Osteoblast (primary cell): ENCODE results near the gene NUP214. TPM values are rescaled to one million over a fixed set of nuclear protein-coding genes. Genes with fewer than 3 reads are reported as not detected.

ENCODE experiments used
- DNase-seq: peaks from one replicate; pipeline ENCODE4 v3.0.0; 2011; ENCODE audit warnings: low spot score, mixed read lengths; ENCODE audit not compliant: insufficient read length; ENCODE audit errors: missing footprints
- H2AFZ ChIP-seq: 2 replicates; pipeline ENCODE4 v1.6.0; 2011; ENCODE audit warnings: mild to moderate bottlenecking, low read length
- H3K27ac ChIP-seq: 2 replicates; pipeline ENCODE4 v1.5.1; 2011; ENCODE audit warnings: mild to moderate bottlenecking, low read depth, low read length, moderate library complexity
- H3K27me3 ChIP-seq: 2 replicates; pipeline ENCODE4 v1.6.0; 2012; ENCODE audit warnings: mild to moderate bottlenecking, control low read depth, inconsistent platforms, low read length, moderate library complexity; ENCODE audit not compliant: insufficient read depth
- H3K36me3 ChIP-seq: 2 replicates; pipeline ENCODE4 v1.5.1; 2011; ENCODE audit warnings: mild to moderate bottlenecking, low read length, control low read depth, moderate library complexity; ENCODE audit not compliant: insufficient read depth
- H3K4me1 ChIP-seq: 2 replicates; pipeline ENCODE4 v1.5.1; 2011; ENCODE audit warnings: mild to moderate bottlenecking, low read length, control low read depth, moderate library complexity; ENCODE audit not compliant: insufficient read depth
- H3K4me2 ChIP-seq: 2 replicates; pipeline ENCODE4 v1.6.0; 2011; ENCODE audit warnings: mild to moderate bottlenecking, low read length; ENCODE audit not compliant: insufficient read depth
- H3K4me3 ChIP-seq: fragments of 200-600 bp; sonication (generic); 3 replicates; pipeline ENCODE4 v1.5.1; 2012; ENCODE audit warnings: mild to moderate bottlenecking, low read length, inconsistent platforms; ENCODE audit not compliant: insufficient read depth
- H3K79me2 ChIP-seq: 2 replicates; pipeline ENCODE4 v1.6.0; 2012; ENCODE audit warnings: mild to moderate bottlenecking, low read length, control low read depth, inconsistent platforms; ENCODE audit not compliant: insufficient read depth
- H3K9me3 ChIP-seq: 2 replicates; pipeline ENCODE4 v1.5.1; 2011; ENCODE audit warnings: low read depth, low read length, control low read depth
- H4K20me1 ChIP-seq: 2 replicates; pipeline ENCODE4 v1.6.0; 2012; ENCODE audit warnings: mild to moderate bottlenecking, low read length, control low read depth; ENCODE audit not compliant: insufficient read depth
- total RNA-seq: library from RNA; depleted of rRNA; stranded (reverse); fragments of >200 nt; gene quantifications from 2 replicates; pipeline ENCODE4 v1.2.3, GENCODE V29; 2012
- TF ChIP-seq, protein P1 (sequence below): IDR thresholded peaks from 2 replicates; pipeline ENCODE4 v1.5.1; 2011; ENCODE audit warnings: mild to moderate bottlenecking, low read depth, low read length, moderate library complexity; ENCODE audit errors: extremely low read depth

The NUP214 gene
- total RNA-seq, 1 donor = 17.7 TPM

DNA sequence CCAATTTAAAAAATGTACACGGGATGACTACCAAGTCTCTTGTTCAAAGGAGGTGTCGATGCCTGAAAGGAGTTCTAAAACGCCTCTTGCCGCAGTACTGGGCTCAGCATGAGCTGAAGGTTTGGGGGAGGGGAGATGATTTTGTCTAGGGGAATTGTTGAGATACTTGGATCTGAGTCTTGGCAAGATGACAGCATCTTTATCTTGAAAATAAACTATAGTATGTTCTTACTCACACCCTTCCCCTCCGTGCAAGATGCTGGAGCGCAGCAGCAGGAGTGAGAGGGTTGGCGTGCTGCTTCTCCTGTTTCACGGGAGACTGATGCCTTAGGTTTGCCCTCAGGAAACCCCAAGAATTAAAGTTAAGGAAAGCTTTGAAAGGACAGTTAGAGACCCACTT, 103.6 kb downstream of the NUP214 start:
- Histone ChIP-seq H3K79me2 (no peaks in the 10 kb centered on the region), H3K9me3 (no peaks in the 10 kb centered on the region), H4K20me1 (peaks cover 2% of the 10 kb centered on the region), H3K27ac (no peak overlapping the region), H3K36me3 (peaks cover 31% of the 10 kb centered on the region), H3K4me2 (no peak overlapping the region), H2AFZ (no peak overlapping the region), H3K4me3 (no peak overlapping the region), H3K4me1 (peaks cover 4% of the 10 kb centered on the region), H3K27me3 (no peaks in the 10 kb centered on the region)
- DNase-seq = peak; percentile 65
- TF ChIP-seq, protein P1, sequence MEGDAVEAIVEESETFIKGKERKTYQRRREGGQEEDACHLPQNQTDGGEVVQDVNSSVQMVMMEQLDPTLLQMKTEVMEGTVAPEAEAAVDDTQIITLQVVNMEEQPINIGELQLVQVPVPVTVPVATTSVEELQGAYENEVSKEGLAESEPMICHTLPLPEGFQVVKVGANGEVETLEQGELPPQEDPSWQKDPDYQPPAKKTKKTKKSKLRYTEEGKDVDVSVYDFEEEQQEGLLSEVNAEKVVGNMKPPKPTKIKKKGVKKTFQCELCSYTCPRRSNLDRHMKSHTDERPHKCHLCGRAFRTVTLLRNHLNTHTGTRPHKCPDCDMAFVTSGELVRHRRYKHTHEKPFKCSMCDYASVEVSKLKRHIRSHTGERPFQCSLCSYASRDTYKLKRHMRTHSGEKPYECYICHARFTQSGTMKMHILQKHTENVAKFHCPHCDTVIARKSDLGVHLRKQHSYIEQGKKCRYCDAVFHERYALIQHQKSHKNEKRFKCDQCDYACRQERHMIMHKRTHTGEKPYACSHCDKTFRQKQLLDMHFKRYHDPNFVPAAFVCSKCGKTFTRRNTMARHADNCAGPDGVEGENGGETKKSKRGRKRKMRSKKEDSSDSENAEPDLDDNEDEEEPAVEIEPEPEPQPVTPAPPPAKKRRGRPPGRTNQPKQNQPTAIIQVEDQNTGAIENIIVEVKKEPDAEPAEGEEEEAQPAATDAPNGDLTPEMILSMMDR = no peak

DNA sequence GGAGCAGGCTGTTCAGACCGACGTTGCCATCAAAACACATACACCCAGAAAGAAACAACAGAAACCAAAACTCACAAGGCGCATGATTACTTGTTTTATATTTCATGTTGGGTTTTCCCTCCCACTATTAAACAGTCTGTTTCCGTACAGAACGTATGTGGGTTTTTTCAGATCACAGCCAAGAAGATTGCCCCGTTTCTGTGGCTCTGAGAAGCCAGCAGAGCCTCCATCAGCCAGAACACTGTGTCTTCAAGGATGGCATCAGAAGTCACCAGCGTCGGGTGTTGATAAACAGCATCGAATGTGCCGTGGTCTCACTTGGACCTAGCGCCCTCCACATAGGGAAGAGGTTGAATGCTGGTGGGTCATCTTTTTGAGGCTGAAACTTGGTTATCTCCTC, 108.2 kb downstream of the NUP214 start:
- Histone ChIP-seq H3K4me3 (no peak overlapping the region), H3K27me3 (no peaks in the 10 kb centered on the region), H3K9me3 (no peaks in the 10 kb centered on the region), H3K4me1 (peaks cover 14% of the 10 kb centered on the region), H4K20me1 (no peaks in the 10 kb centered on the region), H3K36me3 (peaks cover 36% of the 10 kb centered on the region), H2AFZ (no peak overlapping the region), H3K4me2 (no peak overlapping the region), H3K79me2 (no peaks in the 10 kb centered on the region), H3K27ac (no peak overlapping the region)
- DNase-seq = no peak
- TF ChIP-seq, protein P1 = no peak

DNA sequence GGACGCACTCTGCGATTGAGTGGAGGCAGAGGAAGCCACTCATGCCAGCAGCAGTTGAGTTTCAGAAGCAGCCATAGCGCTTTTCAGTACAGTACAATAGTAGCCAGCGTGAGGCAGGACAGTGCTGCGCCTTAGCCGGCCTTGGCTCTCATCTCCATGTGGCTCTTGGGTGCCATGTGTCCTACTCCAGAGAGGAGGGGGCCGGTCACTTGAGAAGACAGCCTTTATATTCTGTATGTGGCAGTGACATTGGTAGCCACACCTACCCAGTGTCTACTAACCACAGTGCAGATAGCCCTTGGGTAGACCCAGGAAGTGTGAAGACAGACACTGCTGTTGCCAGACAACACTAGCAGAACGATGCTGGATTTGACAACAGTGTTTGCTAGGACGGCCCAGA, 108.6 kb downstream of the NUP214 start:
- no peak for DNase-seq
- no peak overlapping the region for H2AFZ ChIP-seq
- TF ChIP-seq, protein P1 = no peak
- H3K27me3 ChIP-seq = no peaks in the 10 kb centered on the region
- no peaks in the 10 kb centered on the region for H3K9me3 ChIP-seq
- H3K4me1 ChIP-seq = peaks cover 18% of the 10 kb centered on the region
- no peaks in the 10 kb centered on the region for H3K79me2 ChIP-seq
- H3K36me3 ChIP-seq = peaks cover 36% of the 10 kb centered on the region
- no peak overlapping the region for H3K4me3 ChIP-seq
- no peak overlapping the region for H3K27ac ChIP-seq
- H4K20me1 ChIP-seq = no peaks in the 10 kb centered on the region
- H3K4me2 ChIP-seq = no peak overlapping the region

DNA sequence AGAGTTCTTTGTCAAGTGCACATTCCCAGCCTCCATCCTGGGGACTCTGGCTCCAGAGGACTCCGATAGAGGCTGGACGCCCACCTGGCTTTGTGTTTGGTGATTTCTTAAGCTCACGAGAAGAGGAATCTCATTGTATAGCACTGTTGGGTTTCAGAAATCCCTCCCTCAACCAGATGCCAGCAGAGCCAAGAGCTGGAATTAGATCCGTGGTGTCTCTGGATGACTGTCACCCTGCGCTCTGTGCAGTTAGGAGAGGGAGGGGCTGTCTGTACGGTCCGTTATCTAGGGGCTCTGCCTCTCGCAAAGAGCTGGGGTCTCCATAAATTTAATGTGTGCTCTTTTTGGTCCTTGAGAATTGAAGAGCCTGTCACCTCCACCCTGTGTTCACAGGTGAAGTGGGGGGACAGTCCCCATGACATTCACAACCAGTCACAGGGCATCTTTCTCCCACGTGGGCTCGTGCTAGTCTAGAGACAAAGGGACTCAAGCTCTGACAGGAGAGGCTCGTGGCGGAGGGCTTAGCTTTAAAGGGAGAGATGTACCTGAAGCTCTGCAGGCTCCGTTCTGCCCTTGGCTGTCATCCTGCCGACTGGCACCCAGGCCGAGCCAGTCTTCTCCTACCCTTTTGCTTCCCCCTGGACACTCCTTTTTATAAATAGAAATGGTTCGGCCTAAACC, 109.6 kb downstream of the NUP214 start:
- Histone ChIP-seq H3K79me2 (no peaks in the 10 kb centered on the region), H3K4me3 (no peak overlapping the region), H3K27me3 (no peaks in the 10 kb centered on the region), H3K4me1 (peaks cover 18% of the 10 kb centered on the region), H3K9me3 (no peaks in the 10 kb centered on the region), H4K20me1 (no peaks in the 10 kb centered on the region), H2AFZ (no peak overlapping the region), H3K4me2 (no peak overlapping the region), H3K36me3 (peaks cover 36% of the 10 kb centered on the region), H3K27ac (no peak overlapping the region)
- TF ChIP-seq, protein P1 = no peak
- DNase-seq = no peak
